GM12874 (cell line): ENCODE data around the gene MCOLN3.

Source experiments
- TF ChIP-seq, protein P1 (sequence below): IDR thresholded peaks from 2 replicates; pipeline ENCODE4 v1.5.1; 2011; ENCODE audit warnings: low read depth, mild to moderate bottlenecking, control low read depth, low read length, moderate library complexity; ENCODE audit not compliant: insufficient read depth

Gene MCOLN3

DNA sequence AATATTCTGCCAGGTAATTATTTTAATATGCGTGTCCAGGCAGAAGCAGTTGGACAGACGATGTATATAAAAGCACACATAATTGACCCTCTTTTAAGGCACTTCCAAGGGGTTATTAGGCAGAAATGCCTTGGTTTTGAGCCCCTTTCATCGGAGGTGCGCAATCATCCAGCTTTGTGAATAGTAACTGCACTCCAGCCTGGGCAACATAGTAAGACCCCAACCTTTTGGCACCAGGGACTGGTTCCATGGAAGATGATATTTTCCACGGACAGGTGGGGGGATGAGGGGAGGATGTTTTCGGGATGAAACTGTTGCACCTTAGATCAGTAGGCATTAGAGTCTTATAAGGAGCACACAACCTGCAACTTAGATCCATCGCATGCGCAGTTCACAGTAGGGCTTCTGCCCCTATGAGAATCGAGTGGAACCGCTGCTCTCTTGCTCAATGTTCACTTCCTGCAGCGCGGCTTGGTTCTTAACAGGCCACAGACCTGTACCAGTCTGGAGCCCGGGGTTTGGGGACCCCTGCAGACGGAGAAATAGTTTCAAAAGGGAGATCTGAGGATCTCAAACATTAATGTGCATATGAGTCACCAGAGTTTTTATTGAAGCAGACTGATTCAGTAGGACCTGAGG is 49.5 kb downstream of the MCOLN3 start:
- TF ChIP-seq, protein P1, sequence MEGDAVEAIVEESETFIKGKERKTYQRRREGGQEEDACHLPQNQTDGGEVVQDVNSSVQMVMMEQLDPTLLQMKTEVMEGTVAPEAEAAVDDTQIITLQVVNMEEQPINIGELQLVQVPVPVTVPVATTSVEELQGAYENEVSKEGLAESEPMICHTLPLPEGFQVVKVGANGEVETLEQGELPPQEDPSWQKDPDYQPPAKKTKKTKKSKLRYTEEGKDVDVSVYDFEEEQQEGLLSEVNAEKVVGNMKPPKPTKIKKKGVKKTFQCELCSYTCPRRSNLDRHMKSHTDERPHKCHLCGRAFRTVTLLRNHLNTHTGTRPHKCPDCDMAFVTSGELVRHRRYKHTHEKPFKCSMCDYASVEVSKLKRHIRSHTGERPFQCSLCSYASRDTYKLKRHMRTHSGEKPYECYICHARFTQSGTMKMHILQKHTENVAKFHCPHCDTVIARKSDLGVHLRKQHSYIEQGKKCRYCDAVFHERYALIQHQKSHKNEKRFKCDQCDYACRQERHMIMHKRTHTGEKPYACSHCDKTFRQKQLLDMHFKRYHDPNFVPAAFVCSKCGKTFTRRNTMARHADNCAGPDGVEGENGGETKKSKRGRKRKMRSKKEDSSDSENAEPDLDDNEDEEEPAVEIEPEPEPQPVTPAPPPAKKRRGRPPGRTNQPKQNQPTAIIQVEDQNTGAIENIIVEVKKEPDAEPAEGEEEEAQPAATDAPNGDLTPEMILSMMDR, result no peak

DNA sequence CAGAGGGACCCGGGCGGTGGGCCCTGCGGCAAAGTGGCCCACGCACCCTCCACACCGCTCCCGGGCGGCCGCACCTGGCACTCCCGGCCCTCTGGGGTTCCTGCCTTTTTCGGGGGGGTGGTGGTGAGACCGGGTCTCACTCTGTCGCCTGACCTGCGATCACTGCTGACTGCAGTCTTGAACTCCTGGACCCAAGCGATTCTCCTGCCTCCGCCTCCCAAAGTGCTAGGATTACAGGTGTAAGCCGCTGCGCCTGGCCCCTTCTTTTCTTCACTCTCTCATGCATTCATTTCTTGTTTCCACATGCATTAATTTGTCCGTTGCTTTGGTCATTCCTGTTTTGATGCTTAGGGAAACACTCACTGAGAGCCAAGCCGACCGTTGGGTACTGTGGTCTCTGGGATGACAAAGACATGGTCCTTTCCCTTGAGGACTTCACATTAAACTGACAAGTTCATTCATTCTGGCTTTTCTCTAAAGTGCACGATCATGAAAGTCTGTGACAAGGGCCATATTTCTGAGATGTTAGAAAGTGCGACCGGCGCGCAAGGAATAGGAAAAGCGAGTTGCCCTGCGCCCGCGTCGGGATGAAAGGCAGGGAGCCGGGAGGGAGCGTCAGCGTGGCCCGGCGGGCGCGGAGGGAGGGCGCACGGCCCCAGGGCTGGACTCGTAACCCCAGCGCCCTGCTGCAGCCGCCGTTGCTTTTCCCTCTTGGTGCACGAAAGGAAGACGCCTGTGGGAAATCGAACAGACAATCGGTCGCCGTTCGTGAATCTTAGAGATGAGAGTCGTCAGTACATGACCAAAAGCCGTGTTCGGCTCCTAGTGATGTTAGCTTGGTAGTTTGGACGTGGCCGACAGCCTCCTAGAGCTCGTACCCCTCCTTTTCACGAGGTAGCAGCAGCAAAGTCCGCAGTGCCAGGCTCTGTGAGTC is 50.4 kb downstream of the MCOLN3 start:
- TF ChIP-seq, protein P1, result no peak

DNA sequence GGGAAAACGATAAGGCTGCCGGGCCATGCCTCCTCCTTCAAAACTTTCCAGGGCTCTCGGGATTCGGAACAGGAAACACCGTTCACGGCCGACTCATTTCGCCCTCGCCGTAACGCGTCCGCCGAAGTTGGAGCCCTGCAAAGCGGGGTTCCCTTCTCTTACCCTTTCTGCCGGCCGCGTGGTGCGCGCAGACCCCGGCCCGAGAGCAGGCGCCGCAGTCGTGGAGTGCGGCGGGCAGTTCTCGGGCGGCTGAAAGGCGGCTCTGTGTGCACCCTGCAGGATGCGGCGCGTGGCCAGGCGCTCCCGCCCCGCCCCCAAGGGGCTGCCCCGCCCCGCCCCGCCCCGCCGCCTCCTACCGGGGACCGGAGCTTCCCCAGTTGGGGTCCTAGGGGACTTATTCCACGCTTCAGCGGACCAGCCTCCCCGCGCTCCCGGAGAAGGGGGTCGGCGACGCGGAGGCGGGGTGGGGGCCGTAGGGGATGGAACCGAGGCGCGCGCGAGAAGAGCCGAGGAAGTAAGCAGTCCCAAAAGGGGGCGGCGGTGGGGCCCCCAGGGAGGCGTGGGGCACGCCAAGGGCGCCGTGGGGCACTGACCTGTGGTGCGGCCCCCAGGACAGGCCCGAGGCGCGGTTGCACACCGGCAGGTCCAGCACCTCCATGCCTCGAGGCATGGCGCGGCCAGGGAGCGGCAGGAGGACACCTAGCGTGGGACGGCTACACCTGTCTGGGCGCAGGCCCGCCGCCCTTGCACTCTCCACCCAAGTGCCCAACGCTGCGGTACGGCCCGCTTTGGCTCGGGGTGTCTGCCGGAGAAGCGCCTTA is 51.2 kb downstream of the MCOLN3 start, which contains the start of gene MCOLN2:
Gene MCOLN2, minus strand, starts transcription at position 268 of the 821 bp plus-strand sequence. Its CDS starts 241 bp downstream, at position 27.
- TF ChIP-seq, protein P1, result no peak

DNA sequence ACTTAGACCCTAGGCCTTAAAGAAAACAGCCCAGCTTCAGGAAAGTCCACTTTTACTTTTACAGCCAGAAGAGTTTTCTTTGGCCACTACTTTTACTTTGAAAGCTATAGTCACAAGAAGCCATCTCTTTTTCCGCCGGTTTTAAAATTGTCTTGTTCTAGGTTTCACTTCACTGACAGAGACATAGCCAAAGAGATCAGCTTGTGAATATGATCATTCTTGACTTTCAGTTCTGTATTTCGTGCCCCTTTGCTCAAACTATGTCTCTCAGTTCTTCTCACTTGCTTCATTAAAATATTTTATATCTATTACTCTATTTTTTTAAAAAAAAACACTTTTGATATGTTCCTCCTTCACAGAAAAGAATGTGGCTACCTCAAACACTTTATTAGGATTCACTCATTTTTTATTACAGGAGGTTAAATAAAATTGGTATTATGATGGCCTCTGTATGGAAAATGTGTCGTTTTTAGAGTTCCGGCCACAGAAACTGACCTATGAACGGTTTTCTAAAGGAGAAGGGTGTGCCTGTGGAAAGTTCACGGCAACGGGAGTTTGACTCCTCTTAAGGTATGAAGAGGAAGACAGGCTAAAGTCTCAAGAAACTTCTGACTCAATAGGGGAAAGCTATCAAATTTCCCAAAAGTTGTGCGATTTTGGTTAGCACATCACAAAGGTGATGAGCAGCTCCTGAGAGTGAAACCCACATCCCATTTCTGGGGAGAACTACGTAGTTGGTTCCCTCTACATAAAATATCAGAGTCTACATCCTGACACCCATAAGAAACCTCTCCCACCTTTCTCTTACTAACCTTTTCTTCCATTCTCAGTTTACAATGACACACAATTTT is 52.6 kb downstream of the MCOLN3 start:
- TF ChIP-seq, protein P1, result no peak

GRCh38 chr1:84991097-84991920 is 57.0 kb downstream of the MCOLN3 start:
- TF ChIP-seq, protein P1, result no peak

DNA sequence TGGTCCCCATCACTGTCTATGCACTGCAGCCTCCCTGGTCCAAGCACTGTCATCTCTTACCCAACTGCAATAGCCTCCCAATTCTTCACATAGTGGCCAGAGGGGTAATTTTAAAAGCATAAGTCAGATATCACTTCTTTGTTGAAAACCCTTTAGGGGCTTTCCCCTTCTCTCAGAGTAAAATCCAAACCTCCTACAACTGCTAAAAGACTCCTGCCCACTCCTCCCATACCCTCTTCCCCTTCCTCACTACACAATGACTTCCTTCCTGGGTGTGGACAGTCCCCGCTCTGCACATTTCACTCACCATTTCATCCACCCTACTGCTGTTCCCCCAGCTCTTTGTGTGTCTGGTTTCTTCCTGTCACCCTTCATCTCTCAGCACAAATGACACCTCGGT is 59.7 kb downstream of the MCOLN3 start:
- TF ChIP-seq, protein P1, result no peak
